Testis (tissue), 2 donors: ENCODE measurements around the gene CD80.

ENCODE experiments used
- CTCF ChIP-seq, 3 experiments: fragments of 450-650 bp in 2 of 3; fragments of 200-600 bp in 1 of 3; sonication (generic) in 1 of 3; IDR thresholded peaks; one replicate each; pipeline ENCODE4 v1.5.1; 2016 to 2019; ENCODE audit warnings: antibody characterized with exemption in 3 of 3, mild to moderate bottlenecking in 2 of 3, moderate library complexity in 1 of 3
- POLR2A ChIP-seq: fragments of 450-650 bp; IDR thresholded peaks from one replicate; pipeline ENCODE4 v1.6.1; 2017; ENCODE audit warnings: antibody characterized with exemption, mild to moderate bottlenecking, moderate library complexity

- no peak for TF ChIP-seq CTCF (IDR thresholded peaks at IDR 0.05)
- TF ChIP-seq POLR2A = no peak
Observed at GRCh38 chr3:119510690-119511089, 48.7 kb downstream of the CD80 start.
